Calu3 (cell line): ENCODE results near the gene NDRG3. TPM values are rescaled to one million over a fixed set of nuclear protein-coding genes. Genes with fewer than 3 reads are reported as not detected.

ENCODE experiments used
- BruUV-seq: library from RNA; stranded (reverse); fragments of 400-500 nt; replicated peaks from 2 replicates; lab custom pipeline; 2021; lab: Mats Ljungman, UMichigan
- CTCF ChIA-PET: fragments of 300-600 bp; sonication (Branson Sonifier 250); formaldehyde crosslinking; loops from one replicate; lab custom pipeline; 2022; ENCODE audit warnings: antibody characterized with exemption; lab: Charles Lee
- DNase-seq: peaks from one replicate; pipeline ENCODE4 v3.0.0; 2022
- H3K27ac Mint-ChIP-seq: one replicate; pipeline ENCODE4 v1.8.0; 2022; ENCODE audit warnings: mixed read lengths; ENCODE audit not compliant: unreplicated experiment
- H3K27me3 Mint-ChIP-seq: one replicate; pipeline ENCODE4 v1.8.0; 2022; ENCODE audit warnings: mixed read lengths; ENCODE audit not compliant: unreplicated experiment
- H3K36me3 Mint-ChIP-seq: one replicate; pipeline ENCODE4 v1.8.0; 2022; ENCODE audit warnings: mild to moderate bottlenecking, moderate library complexity, mixed read lengths; ENCODE audit not compliant: insufficient read depth, unreplicated experiment
- H3K4me1 Mint-ChIP-seq: one replicate; pipeline ENCODE4 v1.8.0; 2022; ENCODE audit warnings: mild to moderate bottlenecking, low read depth, mixed read lengths; ENCODE audit not compliant: unreplicated experiment
- H3K4me3 Mint-ChIP-seq: one replicate; pipeline ENCODE4 v1.8.0; 2022; ENCODE audit warnings: mild to moderate bottlenecking, low read depth, moderate library complexity, mixed read lengths; ENCODE audit not compliant: unreplicated experiment
- H3K9me3 Mint-ChIP-seq: one replicate; pipeline ENCODE4 v1.8.0; 2022; ENCODE audit warnings: low read depth, mixed read lengths; ENCODE audit not compliant: unreplicated experiment
- intact Hi-C: fragments of 100-400 bp; cut with micrococcal nuclease; formaldehyde crosslinking; loops from one replicate; pipeline ENCODE4 v1.10.0; 2022; ENCODE audit not compliant: unreplicated experiment
- total RNA-seq: library from RNA; stranded (reverse); gene quantifications from 2 replicates; pipeline ENCODE4 v1.2.3, GENCODE V29; 2022
- TF ChIP-seq, protein P1 (sequence below): fragments of 200-600 bp; IDR thresholded peaks from one replicate; pipeline ENCODE4 v1.8.0; 2022; ENCODE audit warnings: antibody characterized with exemption; ENCODE audit not compliant: unreplicated experiment

Gene NDRG3
- total RNA-seq, 1 experiment from 2014 or later = 18.0 TPM

DNA sequence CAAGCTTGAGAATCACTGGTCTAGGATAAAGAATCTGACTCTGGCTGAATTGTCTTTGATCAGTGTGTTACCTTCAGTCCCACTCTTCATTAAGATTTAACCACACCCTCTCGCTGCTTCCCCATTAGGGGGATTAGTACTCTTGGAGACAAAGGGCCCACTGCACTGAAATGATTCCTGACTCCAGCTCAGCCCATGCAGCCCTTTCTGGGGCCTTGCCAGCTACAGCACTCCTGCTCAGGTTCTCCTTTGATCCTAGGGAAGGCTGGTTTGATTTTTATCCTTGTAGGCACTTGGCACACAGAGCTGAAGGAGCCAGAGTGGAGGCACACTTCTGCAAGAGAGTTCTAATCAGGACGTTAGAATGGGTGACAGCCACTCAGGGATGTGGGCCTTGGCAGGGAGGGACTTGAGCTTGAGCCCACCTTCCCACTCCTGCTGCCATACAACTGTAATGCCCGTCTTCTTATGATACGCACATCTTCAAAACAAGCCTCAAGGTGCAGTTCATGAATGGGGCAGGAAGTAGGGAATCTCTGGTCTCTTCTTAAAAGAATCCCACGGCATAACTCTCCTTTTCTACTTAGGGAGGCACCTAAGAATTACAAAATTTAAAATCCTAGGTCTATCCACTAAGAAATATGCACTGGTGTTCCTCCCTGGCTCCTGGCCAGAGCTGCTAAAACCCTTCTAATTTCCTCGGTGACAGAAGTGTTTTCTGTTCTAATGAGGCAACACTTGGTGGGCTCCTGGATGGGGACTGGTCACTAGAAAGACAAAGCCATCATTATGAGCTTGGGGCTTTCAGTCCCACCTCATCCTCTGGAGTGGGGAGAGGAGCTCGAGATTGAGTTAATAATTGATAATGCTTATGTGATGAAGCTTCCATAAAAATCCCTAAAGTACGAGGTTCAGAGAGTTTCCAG, 98.4 kb downstream of the NDRG3 start:
- TF ChIP-seq, protein P1, sequence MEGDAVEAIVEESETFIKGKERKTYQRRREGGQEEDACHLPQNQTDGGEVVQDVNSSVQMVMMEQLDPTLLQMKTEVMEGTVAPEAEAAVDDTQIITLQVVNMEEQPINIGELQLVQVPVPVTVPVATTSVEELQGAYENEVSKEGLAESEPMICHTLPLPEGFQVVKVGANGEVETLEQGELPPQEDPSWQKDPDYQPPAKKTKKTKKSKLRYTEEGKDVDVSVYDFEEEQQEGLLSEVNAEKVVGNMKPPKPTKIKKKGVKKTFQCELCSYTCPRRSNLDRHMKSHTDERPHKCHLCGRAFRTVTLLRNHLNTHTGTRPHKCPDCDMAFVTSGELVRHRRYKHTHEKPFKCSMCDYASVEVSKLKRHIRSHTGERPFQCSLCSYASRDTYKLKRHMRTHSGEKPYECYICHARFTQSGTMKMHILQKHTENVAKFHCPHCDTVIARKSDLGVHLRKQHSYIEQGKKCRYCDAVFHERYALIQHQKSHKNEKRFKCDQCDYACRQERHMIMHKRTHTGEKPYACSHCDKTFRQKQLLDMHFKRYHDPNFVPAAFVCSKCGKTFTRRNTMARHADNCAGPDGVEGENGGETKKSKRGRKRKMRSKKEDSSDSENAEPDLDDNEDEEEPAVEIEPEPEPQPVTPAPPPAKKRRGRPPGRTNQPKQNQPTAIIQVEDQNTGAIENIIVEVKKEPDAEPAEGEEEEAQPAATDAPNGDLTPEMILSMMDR = no peak
- no peak overlapping the region for H3K27ac Mint-ChIP-seq
- BruUV-seq = no TSS peak
- peaks cover 27% of the 10 kb centered on the region for H3K4me1 Mint-ChIP-seq
- H3K4me3 Mint-ChIP-seq = no peak overlapping the region
- H3K27me3 Mint-ChIP-seq = no peaks in the 10 kb centered on the region
- intact Hi-C loops = no loop called here
- no peaks in the 10 kb centered on the region for H3K9me3 Mint-ChIP-seq
- CTCF ChIA-PET = interaction anchor here (1.5 to 1.6 kb wide), 2 partner anchors 13 to 42 kb away, joined by 3 read pairs; partner anchors contain the start of gene RAB5IF
- H3K36me3 Mint-ChIP-seq = peaks cover 7% of the 10 kb centered on the region
- no peak for DNase-seq

DNA sequence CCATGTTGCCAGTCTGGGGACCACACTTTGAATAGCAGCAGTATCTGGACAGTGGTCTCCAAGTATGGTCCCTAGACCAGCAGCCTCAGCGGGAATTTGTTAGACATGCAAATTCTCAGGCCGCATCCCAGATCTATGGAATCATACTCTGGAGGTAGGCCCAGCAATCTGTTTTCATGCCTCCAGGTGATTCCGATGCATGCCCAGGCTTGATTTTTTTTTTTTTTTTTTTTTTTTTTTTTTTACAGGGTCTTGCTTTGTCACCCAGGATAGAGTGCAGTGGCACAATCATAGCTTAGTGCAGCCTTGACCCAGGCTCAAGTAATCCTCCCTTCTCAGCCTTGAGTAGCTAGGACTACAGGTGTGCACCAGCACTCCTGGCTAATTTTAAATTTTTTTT, 99.2 kb downstream of the NDRG3 start:
- no peak overlapping the region for H3K4me3 Mint-ChIP-seq
- H3K27ac Mint-ChIP-seq = no peak overlapping the region
- peaks cover 7% of the 10 kb centered on the region for H3K36me3 Mint-ChIP-seq
- no peaks in the 10 kb centered on the region for H3K9me3 Mint-ChIP-seq
- H3K4me1 Mint-ChIP-seq = peaks cover 34% of the 10 kb centered on the region
- DNase-seq = no peak
- CTCF ChIA-PET = interaction anchor here (1.5 to 1.6 kb wide), 2 partner anchors 12 to 41 kb away, joined by 3 read pairs; partner anchors contain the start of gene RAB5IF
- intact Hi-C loops = no loop called here
- no TSS peak for BruUV-seq
- H3K27me3 Mint-ChIP-seq = no peaks in the 10 kb centered on the region
- TF ChIP-seq, protein P1 = no peak

DNA sequence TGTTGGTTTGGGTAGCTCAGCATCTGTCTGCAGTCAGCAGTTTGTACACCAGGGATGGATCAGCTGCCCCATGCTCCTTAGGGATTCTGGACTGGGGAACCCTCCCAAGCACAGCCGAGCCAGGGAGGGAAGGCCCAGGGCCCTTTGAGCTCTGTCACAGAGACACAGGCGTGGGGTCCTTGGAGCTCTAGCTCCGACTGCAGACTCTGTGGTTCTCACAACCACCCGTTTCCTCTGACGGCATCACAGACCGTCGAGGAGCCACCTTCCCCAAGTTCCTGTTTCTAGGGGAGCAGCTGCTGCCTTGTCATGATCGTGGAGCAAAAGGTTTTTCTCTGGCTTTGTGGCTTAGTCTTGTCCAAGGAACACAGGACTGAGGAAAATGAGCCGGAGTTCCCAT, 99.9 kb downstream of the NDRG3 start, which contains the start of gene SLA2:
TSS of gene SLA2 (minus strand) at position 199 of the 400 bp plus-strand sequence. CDS start 4,861 bp downstream, outside the sequence.
- Mint-ChIP-seq H3K9me3 (no peaks in the 10 kb centered on the region), H3K27ac (no peak within 1 kb of the TSS), H3K27me3 (no peaks in the 10 kb centered on the region), H3K4me1 (peaks cover 41% of the 10 kb centered on the region), H3K4me3 (no peak within 1 kb of the TSS), H3K36me3 (peaks cover 7% of the 10 kb centered on the region)
- intact Hi-C loops = no loop called here
- DNase-seq = no peak
- TF ChIP-seq, protein P1 = no peak
- CTCF ChIA-PET = no interaction called here
- BruUV-seq = no TSS peak

DNA sequence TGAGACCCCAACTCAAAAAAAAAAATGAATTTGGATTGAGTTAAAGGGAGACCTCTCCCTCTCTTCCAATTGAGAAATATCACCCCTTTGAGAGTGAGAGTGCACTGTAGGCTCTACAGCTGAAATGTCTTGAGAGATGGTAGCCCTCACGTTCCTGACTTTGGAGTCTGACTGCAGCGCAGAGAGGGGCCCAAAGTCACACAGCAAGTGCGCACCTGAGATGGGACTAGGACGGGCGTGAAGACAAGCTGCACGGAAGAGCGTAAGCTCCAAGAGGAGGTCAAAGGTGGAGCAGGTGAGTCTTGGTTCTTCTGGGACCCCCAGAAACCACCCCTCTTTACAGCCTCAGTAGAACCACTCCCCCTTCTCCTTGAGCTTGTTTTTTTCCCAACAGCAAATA, 100.5 kb downstream of the NDRG3 start:
- Mint-ChIP-seq H3K27me3 (no peaks in the 10 kb centered on the region), H3K9me3 (no peaks in the 10 kb centered on the region), H3K4me1 (peaks cover 41% of the 10 kb centered on the region), H3K27ac (no peak overlapping the region), H3K4me3 (no peak overlapping the region), H3K36me3 (peaks cover 7% of the 10 kb centered on the region)
- TF ChIP-seq, protein P1 = no peak
- CTCF ChIA-PET = no interaction called here
- no TSS peak for BruUV-seq
- intact Hi-C loops = no loop called here
- no peak for DNase-seq
